Inferior parietal cortex (tissue), 1 donor: ENCODE results near the gene CYP27B1.

Experiments used
- DNase-seq: peaks from one replicate; pipeline ENCODE4 v3.0.0-alpha.2; 2016; ENCODE audit errors: extremely low spot score

Gene CYP27B1

DNA sequence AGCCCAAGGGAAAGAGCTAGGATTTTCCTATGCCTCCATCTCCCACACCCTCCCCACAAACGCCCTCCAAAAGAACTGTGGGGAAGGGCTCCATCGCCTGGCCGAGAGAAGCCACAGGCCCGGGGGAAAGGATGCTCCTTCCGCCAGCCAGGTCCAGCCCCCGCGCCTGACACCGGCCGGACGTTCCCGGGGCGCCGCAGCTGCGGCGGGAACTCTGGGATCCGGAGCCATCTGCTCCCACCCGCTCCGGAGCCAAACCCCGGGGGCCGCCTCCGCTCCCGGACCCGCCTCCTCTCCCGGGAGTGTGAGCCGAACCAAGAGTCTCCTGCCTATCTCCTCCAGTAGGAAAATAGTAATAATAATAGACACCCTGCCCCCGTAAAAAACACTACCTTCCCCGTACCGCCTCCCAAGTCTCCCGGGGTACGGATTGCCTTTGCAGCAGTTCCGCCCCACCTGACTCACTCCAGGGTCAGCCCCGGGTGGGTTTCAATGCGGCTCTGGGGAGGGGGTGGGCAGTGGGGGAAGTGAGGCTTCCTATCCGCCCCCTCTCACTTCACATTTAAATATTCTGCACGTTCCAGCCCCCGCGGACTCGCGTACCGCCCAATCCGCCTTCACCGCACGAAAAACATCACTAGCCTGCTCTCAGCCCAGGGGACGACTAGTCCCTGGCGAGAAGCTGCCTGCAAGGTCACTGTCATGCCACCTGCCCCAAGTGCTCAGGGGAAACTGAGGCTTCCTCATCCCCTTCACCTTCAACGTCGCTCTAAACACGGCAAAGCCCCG is 30.7 kb downstream of the CYP27B1 start:
- DNase-seq, result no peak

GRCh38 chr12:57735198-57735855 is 31.6 kb downstream of the CYP27B1 start:
- DNase-seq, result no peak

GRCh38 chr12:57734591-57734990 is 32.3 kb downstream of the CYP27B1 start:
- DNase-seq, result no peak

- no peak for DNase-seq
These were observed 33.0 kb downstream of the CYP27B1 start for GRCh38 chr12:57733928-57734327.

- no peak for DNase-seq
These were observed 33.9 kb downstream of the CYP27B1 start for GRCh38 chr12:57732726-57733593.

GRCh38 chr12:57732270-57732669 is 34.6 kb downstream of the CYP27B1 start:
- no peak for DNase-seq

DNA sequence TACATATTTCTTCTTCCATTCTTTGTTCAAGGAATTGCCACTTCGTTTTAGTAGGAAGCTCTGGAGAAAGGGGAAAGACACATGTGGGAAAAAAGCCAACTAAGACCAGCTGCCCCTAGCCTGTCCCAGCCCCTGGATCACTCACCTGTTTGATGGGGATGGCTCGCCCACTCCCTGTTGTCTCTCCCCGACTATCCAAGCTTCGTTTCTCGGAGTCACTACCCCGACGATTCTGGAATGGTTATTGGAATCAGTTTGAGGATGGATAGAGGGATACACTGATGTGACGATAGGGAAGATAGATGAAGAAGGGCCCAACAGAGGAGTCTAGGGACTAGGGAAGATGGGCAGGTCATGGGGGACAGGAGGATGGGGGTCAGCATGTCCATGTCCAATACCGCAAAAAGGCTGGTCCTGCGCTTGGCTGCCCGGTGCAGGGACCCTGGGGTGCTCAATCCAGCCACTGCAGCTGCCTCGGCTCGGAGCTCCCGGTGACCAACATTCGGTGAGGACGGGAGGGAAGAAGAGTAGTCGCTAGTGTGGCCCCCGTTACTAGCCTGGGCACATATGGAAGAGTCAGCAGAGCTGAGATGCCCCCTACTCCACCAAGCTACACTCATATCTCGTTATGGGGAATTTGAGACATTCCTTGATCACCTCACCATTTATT is 35.3 kb downstream of the CYP27B1 start:
- DNase-seq, result no peak

DNA sequence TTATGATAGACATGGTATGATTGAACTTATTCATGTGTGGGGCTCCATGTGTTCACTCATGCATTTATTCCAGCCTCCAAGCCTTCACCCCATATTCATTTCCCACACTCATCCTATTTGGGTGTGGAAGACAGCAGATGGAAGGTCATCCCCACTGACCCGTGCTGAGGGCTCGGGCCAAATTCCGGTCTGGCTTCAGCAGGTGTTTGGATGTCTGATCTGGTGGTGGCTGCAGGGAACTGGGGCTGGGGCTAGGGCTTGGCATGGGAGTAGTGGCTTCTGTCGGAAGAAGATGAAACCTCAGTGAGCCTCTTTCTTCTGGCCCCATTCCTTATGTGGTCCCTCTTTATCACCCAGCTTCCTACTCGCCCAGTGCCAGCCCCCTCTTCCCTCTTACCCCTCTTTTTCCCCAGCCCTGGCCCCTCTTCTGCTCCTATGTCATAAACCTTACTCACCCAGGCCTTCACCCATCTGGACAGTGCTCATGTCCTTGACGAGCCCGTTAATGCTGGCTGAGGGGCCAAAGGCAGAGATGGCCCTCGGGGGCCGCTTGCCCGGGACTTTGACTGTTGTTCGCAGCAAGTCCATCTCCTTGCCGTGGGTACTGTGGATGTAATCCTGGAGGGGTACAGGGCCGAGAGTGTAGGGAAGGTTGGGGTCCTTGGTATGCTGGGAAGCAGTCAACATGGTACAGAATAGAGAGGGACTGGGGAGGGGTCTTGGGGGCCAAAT is 36.4 kb downstream of the CYP27B1 start:
- DNase-seq, result no peak

- no peak for DNase-seq
These were observed 37.5 kb downstream of the CYP27B1 start for GRCh38 chr12:57729321-57729844.

DNA sequence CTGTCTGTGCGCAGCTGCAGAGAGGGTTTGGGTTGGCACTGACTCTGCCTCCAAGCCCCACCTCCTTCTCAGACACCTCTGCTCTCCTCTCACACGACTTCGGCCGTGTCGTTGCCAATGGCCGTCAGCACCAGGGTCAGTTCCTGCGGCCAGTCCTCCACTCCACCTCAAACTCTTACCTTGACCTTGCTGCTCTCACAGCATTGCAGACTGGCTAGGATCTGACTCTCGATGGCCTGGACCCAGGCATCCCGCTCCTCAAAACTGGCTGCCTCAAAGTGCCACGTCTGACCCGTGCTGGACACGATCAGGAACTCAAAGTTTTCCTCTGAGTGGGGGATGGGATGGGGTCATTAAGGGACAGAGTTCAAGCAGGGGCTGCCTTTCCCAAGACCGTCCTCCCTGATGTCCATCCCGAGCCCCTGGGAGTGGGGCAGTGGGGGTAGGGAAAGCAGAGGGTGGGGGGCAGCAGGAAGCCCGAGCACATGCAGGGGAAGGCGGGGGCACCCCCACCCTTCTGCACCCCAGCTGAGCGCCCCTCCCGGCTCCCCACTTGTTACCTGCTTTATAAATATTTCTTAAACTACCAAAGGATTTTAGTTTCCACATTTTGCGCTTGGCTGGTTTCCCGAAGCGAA is 39.0 kb downstream of the CYP27B1 start:
- DNase-seq, result no peak

DNA sequence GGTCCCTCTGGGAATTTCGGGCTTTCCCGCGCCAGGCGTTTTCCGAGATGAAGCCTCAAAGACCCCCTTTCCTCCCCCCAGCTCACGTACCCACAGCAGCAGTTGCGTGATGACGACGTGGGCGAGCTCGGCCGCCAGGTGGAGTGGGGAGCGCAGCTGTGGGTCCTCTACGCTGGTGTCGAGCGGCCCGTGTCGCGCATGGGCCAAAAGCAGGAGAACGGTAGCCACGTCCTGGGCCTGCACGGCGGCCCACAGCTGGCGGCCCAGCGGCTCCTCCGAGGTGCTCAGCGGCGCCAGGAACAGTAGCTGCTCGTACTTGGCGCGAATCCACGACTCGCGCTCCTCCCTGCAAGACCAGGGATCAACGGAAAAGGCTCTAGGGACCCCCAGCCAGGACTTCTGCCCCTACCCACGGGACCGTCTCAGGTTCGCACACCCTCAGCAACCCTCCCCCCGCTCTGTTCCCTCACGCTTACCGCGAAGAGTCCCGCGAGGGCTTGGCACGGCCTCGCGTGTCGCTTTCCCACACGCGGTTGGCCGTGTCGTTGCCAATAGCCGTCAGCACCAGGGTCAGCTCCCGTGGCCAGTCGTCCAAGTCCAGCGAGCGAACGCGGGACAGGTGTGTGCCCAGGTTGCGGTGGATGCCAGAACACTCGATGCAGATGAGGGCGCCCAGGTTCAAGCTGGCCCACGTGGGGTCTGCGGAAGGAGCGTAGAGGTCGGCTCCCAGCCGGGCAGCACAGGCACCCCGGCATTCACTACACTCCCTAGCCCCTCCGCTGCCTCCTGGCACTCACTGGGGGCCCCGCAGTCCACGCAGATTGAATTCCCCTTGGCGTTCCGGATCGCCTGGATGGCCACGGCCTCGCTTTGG is 39.8 kb downstream of the CYP27B1 start:
- no peak for DNase-seq

DNA sequence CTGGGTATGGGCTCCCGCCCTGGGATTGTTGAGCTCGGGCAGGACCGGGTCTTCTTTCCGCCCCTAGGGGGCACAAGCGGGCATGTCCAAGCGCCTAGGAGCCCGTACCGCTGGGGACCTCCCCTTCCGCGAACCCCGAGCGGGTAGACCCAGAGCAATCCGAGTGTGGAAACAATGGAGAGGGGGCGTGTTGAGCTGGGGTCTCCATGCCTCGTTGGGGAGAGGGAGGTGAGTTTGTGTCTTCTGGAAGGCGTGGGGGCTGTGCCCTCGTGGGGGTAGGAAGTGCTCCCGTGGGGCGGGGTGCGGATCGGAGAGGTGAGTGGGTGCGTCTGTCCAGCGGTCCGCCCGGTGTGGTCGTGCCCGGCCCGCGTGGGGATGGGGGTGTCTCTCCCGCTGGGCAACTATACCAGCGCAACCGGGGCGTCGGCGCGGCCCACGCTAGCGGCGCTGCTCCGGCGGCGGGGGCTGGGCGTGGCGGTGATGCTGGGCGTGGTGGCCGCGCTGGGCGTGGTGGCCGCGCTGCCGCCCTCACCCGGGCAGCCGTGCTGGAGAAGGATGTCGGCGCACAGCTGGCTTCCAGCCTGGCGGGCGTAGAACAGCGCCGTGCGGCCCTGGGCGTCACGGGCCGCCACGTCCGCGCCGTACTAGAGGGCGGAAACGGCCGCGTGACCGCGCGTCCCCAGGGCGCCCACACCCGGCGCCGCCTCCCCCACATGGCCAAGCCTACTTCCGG is 40.6 kb downstream of the CYP27B1 start:
- DNase-seq, result no peak

GRCh38 chr12:57725851-57726150 is 41.1 kb downstream of the CYP27B1 start:
- DNase-seq, result no peak

GRCh38 chr12:57724936-57725740 is 41.7 kb downstream of the CYP27B1 start:
- no peak for DNase-seq

GRCh38 chr12:57724003-57724935 is 42.6 kb downstream of the CYP27B1 start:
- DNase-seq, result no peak

DNA sequence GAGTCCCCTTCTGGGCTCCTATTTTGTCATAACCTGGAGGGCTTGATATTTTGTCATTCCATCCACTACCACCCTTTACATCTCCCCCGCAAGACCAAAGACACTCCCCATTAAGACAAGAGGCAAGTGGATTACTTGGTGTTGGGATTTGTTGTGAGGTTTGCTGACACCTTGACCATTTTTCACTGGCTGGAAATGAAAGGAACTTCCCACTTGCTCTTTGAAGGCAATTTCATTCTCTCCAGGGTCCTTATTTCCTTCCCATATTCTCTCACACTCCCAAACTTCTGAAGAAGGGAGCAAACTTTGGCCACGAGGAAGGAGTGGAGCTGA is 43.3 kb downstream of the CYP27B1 start:
- no peak for DNase-seq
